GM21528 (cell line): ENCODE results near the gene SDC4.
"Not testable (repeated sequence)": the region's sequence is repeated elsewhere in the genome, so short reads cannot be mapped to it uniquely, and the experiment has no call there.

ENCODE experiments used
- ATAC-seq: cut with Tn5 transposase; IDR thresholded peaks from one replicate; pipeline ENCODE4 v1.9.1; 2021; ENCODE audit warnings: mild to moderate bottlenecking, moderate library complexity; ENCODE audit not compliant: unreplicated experiment, low FRiP score

SDC4 gene

GRCh38 chr20:45365444-45365970 lies 17.3 kb upstream of the SDC4 start:
- ATAC-seq = no peak

DNA sequence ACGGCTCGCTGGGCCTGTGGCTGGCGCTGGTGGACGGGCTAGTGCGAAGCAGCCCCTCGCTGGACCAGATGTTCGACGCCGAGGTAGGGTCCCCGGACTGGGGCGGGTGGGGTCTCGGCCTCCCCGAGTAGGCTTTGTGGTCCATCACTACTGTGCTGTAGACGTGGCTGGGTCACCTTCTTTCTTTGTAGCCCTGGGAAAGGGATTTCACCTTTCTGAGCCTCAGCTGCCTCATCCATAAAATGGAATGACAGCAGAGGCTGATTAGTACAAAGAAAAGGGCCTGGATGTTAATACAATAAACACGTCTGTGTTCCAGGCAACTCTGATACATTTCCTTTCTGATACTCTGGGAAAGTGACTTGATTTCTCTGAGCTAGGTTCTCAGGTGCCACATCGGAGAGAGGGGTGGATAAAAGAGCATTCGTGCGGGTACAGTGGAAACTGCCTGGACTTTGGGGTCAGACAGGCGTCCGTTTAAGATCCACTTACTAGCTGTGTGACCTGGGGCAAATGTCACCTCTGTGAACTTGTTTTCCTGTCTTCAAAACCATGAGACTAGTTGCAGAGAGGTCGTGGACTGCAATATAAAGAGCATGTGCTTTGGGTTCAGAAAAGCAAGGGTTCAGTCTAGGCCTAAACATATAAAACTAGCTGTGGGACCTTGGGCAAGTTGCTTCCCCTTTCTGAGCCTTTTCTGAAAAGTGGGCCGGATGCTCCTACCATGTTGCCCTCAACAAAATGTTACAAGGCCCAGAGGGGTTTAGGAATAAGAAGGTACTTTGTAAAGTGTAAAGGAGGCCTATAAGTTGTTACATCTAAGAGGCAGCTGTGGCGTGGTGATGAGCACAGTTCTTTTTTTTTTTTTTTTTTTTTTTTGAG lies 15.6 kb upstream of the SDC4 start:
- ATAC-seq = peak; percentile 7

DNA sequence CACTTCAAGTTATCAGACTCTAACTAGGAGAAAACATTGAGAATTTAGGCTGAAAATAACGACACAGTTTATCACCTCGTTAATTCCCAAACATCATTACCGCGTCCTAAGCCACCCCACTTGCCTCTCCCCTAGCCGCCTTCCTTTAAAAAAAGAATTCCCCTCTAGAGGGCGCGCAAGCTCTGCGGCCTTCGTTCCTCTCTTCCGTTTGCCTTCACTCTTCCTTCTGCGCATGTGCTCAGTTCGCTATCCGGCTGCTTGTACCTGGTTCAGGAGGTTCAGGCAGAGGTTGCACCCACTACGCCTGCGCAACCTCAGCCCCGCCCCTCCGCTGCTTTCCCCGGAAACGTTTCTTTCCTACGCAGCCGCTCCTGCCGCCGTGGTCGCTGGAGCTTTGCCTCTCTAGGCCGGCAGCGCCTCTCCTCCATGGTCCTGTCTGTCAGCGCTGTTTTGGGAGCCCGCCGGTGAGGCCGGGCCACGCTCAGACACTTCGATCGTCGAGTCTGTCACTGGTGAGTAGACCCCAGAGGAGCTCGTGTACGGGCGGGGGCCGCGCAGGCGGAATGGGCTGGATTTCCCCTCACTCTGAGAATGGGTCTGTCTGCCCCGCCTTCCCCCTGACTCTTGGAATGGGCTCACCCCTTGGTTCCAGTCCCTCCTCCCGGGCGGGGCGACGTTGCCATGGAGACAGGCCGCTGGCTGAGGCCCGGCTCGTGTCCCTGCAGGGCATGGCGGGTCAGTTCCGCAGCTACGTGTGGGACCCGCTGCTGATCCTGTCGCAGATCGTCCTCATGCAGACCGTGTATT lies 14.8 kb upstream of the SDC4 start, which contains the start of gene SYS1:
SYS1 (plus strand) TSS at position 353 of the 807 bp plus-strand sequence; CDS start at position 729, 376 bp downstream.
- peak; percentile 78 for ATAC-seq

- no peak for ATAC-seq
These were observed 13.6 kb upstream of the SDC4 start for GRCh38 chr20:45361793-45362192.

GRCh38 chr20:45359406-45360148 lies 11.4 kb upstream of the SDC4 start:
- ATAC-seq = no peak

DNA sequence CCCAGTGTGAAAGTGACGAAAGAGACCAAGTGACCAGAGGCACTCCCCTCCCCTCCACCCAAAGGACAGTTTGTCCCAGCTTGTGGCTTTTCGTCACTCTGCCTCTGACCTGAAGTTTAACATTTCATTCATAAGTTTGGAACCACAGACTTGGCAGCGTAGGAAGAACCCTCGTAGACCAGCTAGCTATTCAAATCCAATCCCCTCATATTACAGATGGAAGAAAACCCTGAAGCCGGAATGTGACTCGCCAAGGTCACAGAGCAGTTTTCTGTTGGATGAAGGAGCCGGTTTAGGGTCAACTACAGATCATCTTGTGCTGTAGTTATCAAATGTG lies 10.8 kb upstream of the SDC4 start:
- ATAC-seq = no peak

DNA sequence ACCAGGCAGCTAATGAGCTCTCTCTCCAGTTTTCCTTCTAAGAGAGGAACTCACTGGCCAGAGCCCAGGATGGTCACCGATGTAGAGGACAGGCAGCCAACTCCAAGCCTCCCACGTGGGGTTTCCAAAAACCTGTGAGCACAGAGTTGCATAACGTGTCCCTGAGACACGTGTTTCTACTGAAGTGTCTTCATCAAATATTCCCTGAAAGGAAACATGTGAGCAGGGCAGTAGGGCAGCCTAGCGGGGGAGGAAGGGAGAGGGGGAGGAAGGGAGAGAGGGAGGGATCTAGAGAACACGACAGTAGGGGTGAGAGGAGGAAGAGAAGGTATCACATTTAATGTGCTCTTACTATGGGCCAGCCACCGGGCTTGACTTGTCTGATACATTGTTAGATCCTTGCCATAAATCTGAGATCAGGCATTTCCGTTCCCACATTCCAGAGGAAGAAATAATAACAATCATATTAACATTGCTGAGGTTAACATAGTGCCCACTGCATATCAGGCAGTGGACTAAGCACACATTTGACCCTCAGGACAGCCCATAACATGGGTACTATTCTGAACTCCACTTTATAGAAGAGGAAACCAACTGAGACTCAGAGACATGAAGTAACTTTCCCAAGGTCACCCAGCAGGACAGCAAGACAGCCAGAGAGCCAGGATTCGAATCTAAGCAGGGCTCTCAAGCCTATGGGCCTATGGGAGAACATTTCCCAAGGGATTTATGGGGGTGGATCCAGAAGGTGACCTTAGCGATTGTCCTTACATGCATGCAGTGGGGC lies 10.3 kb upstream of the SDC4 start:
- ATAC-seq = no peak

- no peak for ATAC-seq
These were observed 7.2 kb upstream of the SDC4 start for GRCh38 chr20:45355209-45356084.

- ATAC-seq = no peak
These were observed 6.4 kb upstream of the SDC4 start for GRCh38 chr20:45354423-45355208.

- no peak for ATAC-seq
These were observed 5.5 kb upstream of the SDC4 start for GRCh38 chr20:45353746-45354145.

- ATAC-seq = no peak
These were observed 4.5 kb upstream of the SDC4 start for GRCh38 chr20:45352729-45353128.

DNA sequence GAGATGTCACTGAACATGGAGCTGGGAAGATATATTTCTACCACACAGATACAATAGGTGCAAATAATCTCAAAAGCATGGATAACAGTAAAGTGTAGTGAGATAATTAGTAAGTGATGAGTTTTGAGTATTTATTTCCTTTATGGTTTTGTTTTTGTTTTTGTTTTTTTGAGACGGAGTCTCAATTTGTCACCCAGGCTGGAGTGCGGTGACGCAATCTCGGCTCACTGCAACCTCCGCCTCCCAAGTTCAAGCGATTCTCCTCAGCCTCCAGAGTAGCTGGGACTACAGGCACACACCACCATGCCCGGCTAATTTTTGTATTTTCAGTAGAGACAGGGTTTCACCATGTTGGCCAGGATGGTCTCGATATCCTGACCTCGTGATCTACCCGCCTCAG lies 2.6 kb upstream of the SDC4 start:
- ATAC-seq = not testable (repeated sequence)

- no peak for ATAC-seq
These were observed 2.0 kb upstream of the SDC4 start for GRCh38 chr20:45350217-45350616.

GRCh38 chr20:45347297-45347935 lies 808 bp downstream of the SDC4 start:
- no peak for ATAC-seq

DNA sequence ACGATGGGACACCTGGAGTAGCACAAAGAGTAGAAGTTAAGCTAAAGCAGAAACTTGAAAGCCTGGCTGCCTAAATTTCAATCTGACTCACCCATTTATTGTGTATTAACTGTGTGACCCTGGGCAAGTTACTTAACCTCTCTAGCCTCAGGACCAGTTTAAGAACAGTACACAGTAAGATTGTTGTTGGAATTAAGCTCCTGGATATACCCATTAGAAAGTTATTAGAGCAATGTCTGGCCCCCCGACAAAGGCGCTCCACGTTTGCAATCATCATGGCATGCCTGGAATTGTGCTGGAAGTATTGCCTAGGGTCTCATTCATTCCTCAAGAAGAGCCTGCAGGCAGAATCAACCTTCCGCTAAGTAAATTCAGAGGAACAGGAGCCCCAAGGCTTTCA lies 1.4 kb downstream of the SDC4 start:
- no peak for ATAC-seq

DNA sequence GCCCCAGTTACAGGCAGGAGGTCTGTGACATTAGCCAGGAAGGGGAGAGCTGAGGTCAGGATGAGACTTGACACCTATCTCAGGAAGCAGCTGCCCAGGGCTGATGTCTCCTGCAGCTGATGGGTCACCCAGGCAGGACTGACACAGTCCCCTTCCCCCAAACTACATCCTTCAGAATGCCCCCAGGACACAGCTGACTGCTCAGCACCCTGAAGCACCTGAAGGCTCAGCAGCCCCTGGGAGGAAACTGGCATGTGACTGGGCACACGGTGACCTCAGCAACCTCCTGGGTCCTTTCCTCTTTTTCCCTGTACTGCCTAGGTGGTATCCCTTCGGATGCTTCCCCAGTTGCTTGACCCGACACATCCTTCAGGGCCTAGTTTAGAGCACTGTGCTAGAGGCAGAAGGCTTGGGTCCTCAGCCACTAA lies 1.9 kb downstream of the SDC4 start:
- ATAC-seq = no peak

DNA sequence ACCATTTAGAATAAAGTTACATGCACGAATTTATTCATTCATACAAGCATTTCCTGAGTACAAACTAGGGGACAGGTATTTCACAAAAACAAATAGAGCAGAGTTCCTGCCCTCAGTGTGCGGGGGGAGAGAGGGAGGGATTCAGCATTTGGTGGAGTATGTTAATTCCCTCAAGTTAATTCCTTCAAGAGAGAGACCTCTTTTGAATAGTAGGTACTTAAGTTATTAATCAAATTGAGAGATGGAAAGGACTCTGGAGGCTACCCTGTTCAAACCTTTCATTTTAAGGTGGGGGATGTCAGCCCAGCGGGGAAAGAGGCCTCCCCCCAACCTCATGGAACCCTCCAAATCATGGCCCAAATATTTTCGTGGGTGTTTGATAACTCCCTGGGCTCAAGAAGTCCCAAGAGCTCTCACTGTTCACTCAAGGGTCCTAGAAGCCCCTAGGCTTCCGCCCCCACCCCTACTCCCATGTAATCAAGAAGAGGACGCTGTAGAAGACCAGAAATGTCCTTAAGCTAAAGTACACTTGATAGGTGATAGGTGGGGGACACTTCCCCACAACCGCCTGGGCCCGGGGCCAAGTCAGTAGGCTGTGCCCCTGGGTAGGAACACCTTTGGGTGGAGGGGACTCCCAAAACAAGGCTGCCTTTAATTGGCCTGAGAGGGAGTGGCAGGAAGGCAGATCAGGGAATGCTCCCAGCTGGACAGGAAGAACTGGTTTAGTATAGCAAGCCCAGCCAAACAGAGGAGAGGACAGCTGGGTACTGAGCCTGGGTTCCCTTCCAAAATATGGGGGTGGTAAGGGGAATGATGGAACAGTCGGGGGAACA lies 2.9 kb downstream of the SDC4 start:
- no peak for ATAC-seq
